ENCODE measurements around the gene RAB4A. TPM values are rescaled to one million over a fixed set of nuclear protein-coding genes. Genes with fewer than 3 reads are reported as not detected.

RAB4A gene
- total and polyA plus RNA-seq, 2 of the 13 experiments (the other 11 are each of a cell fraction or from before 2014, with no cell fraction given): 56.0 to 80.1 TPM

- TF ChIP-seq ZNF136 (CRISPR knock-in tag; IDR thresholded peaks at IDR 0.05; ENCODE audit: low read depth) (no peak), ZNF234 (CRISPR knock-in tag; conservative IDR thresholded peaks at IDR 0.05) (no peak), BCL3 (CRISPR knock-in tag; IDR thresholded peaks at IDR 0.05) (0 out of 2 replicates have a peak, but pooled peaks have one; percentile 25), HOXA7 (CRISPR knock-in tag; IDR thresholded peaks at IDR 0.05) (no peak), ESRRA (CRISPR knock-in tag; IDR thresholded peaks at IDR 0.05; ENCODE audit: low read depth) (no peak), MYPOP (CRISPR knock-in tag; IDR thresholded peaks at IDR 0.05) (no peak), TFDP1 (CRISPR knock-in tag; IDR thresholded peaks at IDR 0.05; ENCODE audit: borderline replicate concordance) (no peak), NR2F6 (IDR thresholded peaks at IDR 0.05) (0 out of 2 replicates have a peak, but pooled peaks have one; percentile 12), NR2F6 (CRISPR knock-in tag; IDR thresholded peaks at IDR 0.05) (no peak), ARID2 (CRISPR knock-in tag; IDR thresholded peaks at IDR 0.05; ENCODE audit: borderline replicate concordance) (no peak), CBFB (CRISPR knock-in tag; IDR thresholded peaks at IDR 0.05) (no peak), HOXD1 (CRISPR knock-in tag; IDR thresholded peaks at IDR 0.05) (no peak), ZSCAN9 (CRISPR knock-in tag; IDR thresholded peaks at IDR 0.05; ENCODE audit: borderline replicate concordance) (no peak), GATAD2A (CRISPR knock-in tag; IDR thresholded peaks at IDR 0.05) (peak; percentile 12; the same call in 1 of the 2 replicates), HES4 (CRISPR knock-in tag; IDR thresholded peaks at IDR 0.05; ENCODE audit: borderline replicate concordance) (no peak), DNMT3B (CRISPR knock-in tag; conservative IDR thresholded peaks at IDR 0.05) (no peak), MXD1 (CRISPR knock-in tag; IDR thresholded peaks at IDR 0.05) (no peak), ZSCAN31 (CRISPR knock-in tag; IDR thresholded peaks at IDR 0.05; ENCODE audit: low read depth) (no peak), POLR2G (IDR thresholded peaks at IDR 0.05; ENCODE audit: low read depth, low read length) (no peak), FOXC1 (CRISPR knock-in tag; IDR thresholded peaks at IDR 0.05; ENCODE audit: borderline replicate concordance) (no peak), GLI4 (CRISPR knock-in tag; IDR thresholded peaks at IDR 0.05; ENCODE audit: borderline replicate concordance) (no peak), ZSCAN21 (CRISPR knock-in tag; IDR thresholded peaks at IDR 0.05; ENCODE audit: borderline replicate concordance) (no peak), ZZZ3 (CRISPR knock-in tag; IDR thresholded peaks at IDR 0.05; ENCODE audit: borderline replicate concordance) (no peak), ZNF704 (CRISPR knock-in tag; IDR thresholded peaks at IDR 0.05; ENCODE audit: borderline replicate concordance) (no peak), TFAP4 (IDR thresholded peaks at IDR 0.05; ENCODE audit: borderline replicate concordance, low read depth) (no peak), HMG20B (CRISPR knock-in tag; conservative IDR thresholded peaks at IDR 0.05) (no peak), ZNF253 (CRISPR knock-in tag; IDR thresholded peaks at IDR 0.05; ENCODE audit: borderline replicate concordance) (no peak)
Measured at GRCh38 chr1:229229721-229230139, 41.2 kb upstream of the RAB4A start (continued).

Measured in HepG2 (cell line).